Activated naive CD4-positive, alpha-beta T cell treated with anti-CD3 and anti-CD28 coated beads, Interleukin-2, amount 10 ng/mL, durations not matched to agents 7 days and 5 days (primary cell): ENCODE results near the gene CLDND2.

Experiments
- CTCF ChIA-PET: fragments of 350-600 bp; sonication (Branson Sonifier 250); formaldehyde crosslinking; loops from one replicate; lab custom pipeline; 2021; ENCODE audit warnings: antibody characterized with exemption; lab: Charles Lee
- DNase-seq: peaks from one replicate; pipeline ENCODE4 v3.0.0-alpha.2; 2020
- H3K27ac Mint-ChIP-seq: one replicate; pipeline ENCODE4 v1.8.0; 2021; ENCODE audit warnings: mild to moderate bottlenecking, moderate library complexity, mixed read lengths
- H3K27me3 Mint-ChIP-seq: one replicate; pipeline ENCODE4 v1.8.0; 2021; ENCODE audit warnings: mild to moderate bottlenecking, mixed read lengths
- H3K36me3 Mint-ChIP-seq: one replicate; pipeline ENCODE4 v1.8.0; 2021; ENCODE audit warnings: mixed read lengths
- H3K4me1 Mint-ChIP-seq: one replicate; pipeline ENCODE4 v1.8.0; 2021; ENCODE audit warnings: mixed read lengths
- H3K4me3 Mint-ChIP-seq: one replicate; pipeline ENCODE4 v1.8.0; 2021; ENCODE audit warnings: mild to moderate bottlenecking, moderate library complexity, mixed read lengths
- H3K9me3 Mint-ChIP-seq: one replicate; pipeline ENCODE4 v1.8.0; 2021; ENCODE audit warnings: mixed read lengths

The CLDND2 gene

GRCh38 chr19:51356159-51356801 lies 12.5 kb downstream of the CLDND2 start:
- Mint-ChIP-seq H3K4me1 (peaks cover 39% of the 10 kb centered on the region), H3K27ac (no peak overlapping the region), H3K27me3 (no peaks in the 10 kb centered on the region), H3K4me3 (no peak overlapping the region), H3K9me3 (no peaks in the 10 kb centered on the region), H3K36me3 (peaks cover 25% of the 10 kb centered on the region)
- DNase-seq = no peak
- CTCF ChIA-PET = no interaction called here

GRCh38 chr19:51354742-51355148 lies 14.1 kb downstream of the CLDND2 start:
- Mint-ChIP-seq H3K4me1 (peaks cover 31% of the 10 kb centered on the region), H3K9me3 (no peaks in the 10 kb centered on the region), H3K27ac (peak overlapping the region; percentile 81), H3K27me3 (no peaks in the 10 kb centered on the region), H3K36me3 (peaks cover 36% of the 10 kb centered on the region), H3K4me3 (peak overlapping the region; percentile 6)
- DNase-seq = peak; percentile 63
- CTCF ChIA-PET = interaction anchor here (0.7 to 1.2 kb wide), 3 partner anchors 9 to 53 kb away, joined by 3 to 4 read pairs (median 3); no protein-coding TSS in a partner anchor

- H3K27ac Mint-ChIP-seq = peak overlapping the region; percentile 69
- H3K4me3 Mint-ChIP-seq = no peak overlapping the region
Observed at GRCh38 chr19:51354103-51354741, 14.6 kb downstream of the CLDND2 start.

GRCh38 chr19:51352783-51353360 lies 15.9 kb downstream of the CLDND2 start:
- H3K9me3 Mint-ChIP-seq = no peaks in the 10 kb centered on the region
- H3K27ac Mint-ChIP-seq = no peak overlapping the region
- H3K4me3 Mint-ChIP-seq = no peak overlapping the region
- peaks cover 25% of the 10 kb centered on the region for H3K4me1 Mint-ChIP-seq
- H3K27me3 Mint-ChIP-seq = no peaks in the 10 kb centered on the region
- CTCF ChIA-PET = no interaction called here
- H3K36me3 Mint-ChIP-seq = peaks cover 39% of the 10 kb centered on the region
- DNase-seq = no peak

More at GRCh38 chr19:51354103-51354741, 14.6 kb downstream of the CLDND2 start:
- Mint-ChIP-seq H3K4me1 (peaks cover 27% of the 10 kb centered on the region), H3K36me3 (peaks cover 38% of the 10 kb centered on the region), H3K27me3 (no peaks in the 10 kb centered on the region), H3K9me3 (no peaks in the 10 kb centered on the region)
- no peak for DNase-seq
- CTCF ChIA-PET = interaction anchor here (0.7 to 1.2 kb wide), 3 partner anchors 10 to 53 kb away, joined by 3 to 4 read pairs (median 3); no protein-coding TSS in a partner anchor

- Mint-ChIP-seq H3K36me3 (peaks cover 40% of the 10 kb centered on the region), H3K4me3 (no peak overlapping the region)
- CTCF ChIA-PET = no interaction called here
Observed at GRCh38 chr19:51351266-51351990, 17.4 kb downstream of the CLDND2 start.

GRCh38 chr19:51347209-51347928 lies 21.4 kb downstream of the CLDND2 start:
- H3K9me3 Mint-ChIP-seq = no peaks in the 10 kb centered on the region
- no peak for DNase-seq
- CTCF ChIA-PET = no interaction called here
- peaks cover 5% of the 10 kb centered on the region for H3K27me3 Mint-ChIP-seq
- no peaks in the 10 kb centered on the region for H3K4me1 Mint-ChIP-seq
- peaks cover 42% of the 10 kb centered on the region for H3K36me3 Mint-ChIP-seq
- H3K4me3 Mint-ChIP-seq = no peak overlapping the region
- H3K27ac Mint-ChIP-seq = no peak overlapping the region

More at GRCh38 chr19:51351266-51351990, 17.4 kb downstream of the CLDND2 start:
- Mint-ChIP-seq H3K27ac (peak overlapping the region; percentile 43), H3K27me3 (no peaks in the 10 kb centered on the region), H3K4me1 (peaks cover 21% of the 10 kb centered on the region), H3K9me3 (no peaks in the 10 kb centered on the region)
- no peak for DNase-seq

- CTCF ChIA-PET = no interaction called here
- peaks cover 35% of the 10 kb centered on the region for H3K36me3 Mint-ChIP-seq
- DNase-seq = no peak
- peaks cover 11% of the 10 kb centered on the region for H3K27me3 Mint-ChIP-seq
- H3K4me3 Mint-ChIP-seq = no peak overlapping the region
- H3K4me1 Mint-ChIP-seq = no peaks in the 10 kb centered on the region
- H3K27ac Mint-ChIP-seq = no peak overlapping the region
- H3K9me3 Mint-ChIP-seq = no peaks in the 10 kb centered on the region
Observed at GRCh38 chr19:51346742-51347141, 22.1 kb downstream of the CLDND2 start.

- no peak overlapping the region for H3K27ac Mint-ChIP-seq
- DNase-seq = no peak
- CTCF ChIA-PET = no interaction called here
- peaks cover 27% of the 10 kb centered on the region for H3K27me3 Mint-ChIP-seq
- H3K4me1 Mint-ChIP-seq = peaks cover 4% of the 10 kb centered on the region
- H3K9me3 Mint-ChIP-seq = no peaks in the 10 kb centered on the region
- peaks cover 25% of the 10 kb centered on the region for H3K36me3 Mint-ChIP-seq
- no peak overlapping the region for H3K4me3 Mint-ChIP-seq
Observed at GRCh38 chr19:51345076-51345620, 23.7 kb downstream of the CLDND2 start.

- DNase-seq = no peak
- Mint-ChIP-seq H3K9me3 (no peaks in the 10 kb centered on the region), H3K27ac (no peak overlapping the region), H3K27me3 (peaks cover 44% of the 10 kb centered on the region), H3K36me3 (peaks cover 19% of the 10 kb centered on the region), H3K4me3 (no peak overlapping the region), H3K4me1 (peaks cover 16% of the 10 kb centered on the region)
- CTCF ChIA-PET = interaction anchor here (0.9 to 1.4 kb wide), 2 partner anchors 53 to 65 kb away, joined by 3 to 4 read pairs; no protein-coding TSS in a partner anchor
Observed at GRCh38 chr19:51342631-51343569, 25.9 kb downstream of the CLDND2 start.

- Mint-ChIP-seq H3K27ac (no peak within 1 kb of the TSS), H3K4me3 (peak within 1 kb of the TSS; percentile 59), H3K36me3 (peaks cover 15% of the 10 kb centered on the region), H3K27me3 (peaks cover 49% of the 10 kb centered on the region), H3K4me1 (peaks cover 16% of the 10 kb centered on the region), H3K9me3 (no peaks in the 10 kb centered on the region)
- CTCF ChIA-PET = interaction anchor here (1.4 to 1.8 kb wide), 2 partner anchors 23 to 53 kb away, joined by 4 to 6 read pairs; no protein-coding TSS in a partner anchor
- DNase-seq = no peak
Observed at GRCh38 chr19:51341976-51342580, 26.7 kb downstream of the CLDND2 start, which contains the start of gene VSIG10L. Gene VSIG10L (minus strand): TSS chr19:51342139. CDS start chr19:51342124, 15 bp downstream.

GRCh38 chr19:51341066-51341465 lies 27.7 kb downstream of the CLDND2 start:
- CTCF ChIA-PET = interaction anchor here (0.8 to 1.8 kb wide), 5 partner anchors 12 to 100 kb away, joined by 3 to 6 read pairs (median 4); partner anchors contain the start of gene SIGLEC10
- H3K9me3 Mint-ChIP-seq = no peaks in the 10 kb centered on the region
- H3K27me3 Mint-ChIP-seq = peaks cover 54% of the 10 kb centered on the region
- H3K4me3 Mint-ChIP-seq = peak overlapping the region; percentile 59
- DNase-seq = no peak
- no peak overlapping the region for H3K27ac Mint-ChIP-seq
- peaks cover 16% of the 10 kb centered on the region for H3K4me1 Mint-ChIP-seq
- H3K36me3 Mint-ChIP-seq = peaks cover 7% of the 10 kb centered on the region
